Stimulated activated CD8-positive, alpha-beta memory T cell treated with anti-CD3 and anti-CD28 coated beads, Interleukin-4, amount 100 ng/mL, for 24 hours (primary cell): ENCODE results near the gene LHX6.

Source experiments
- DNase-seq: peaks from one replicate; pipeline ENCODE4 v3.0.0-alpha.2; 2020; ENCODE audit warnings: low read depth

Gene LHX6

DNA sequence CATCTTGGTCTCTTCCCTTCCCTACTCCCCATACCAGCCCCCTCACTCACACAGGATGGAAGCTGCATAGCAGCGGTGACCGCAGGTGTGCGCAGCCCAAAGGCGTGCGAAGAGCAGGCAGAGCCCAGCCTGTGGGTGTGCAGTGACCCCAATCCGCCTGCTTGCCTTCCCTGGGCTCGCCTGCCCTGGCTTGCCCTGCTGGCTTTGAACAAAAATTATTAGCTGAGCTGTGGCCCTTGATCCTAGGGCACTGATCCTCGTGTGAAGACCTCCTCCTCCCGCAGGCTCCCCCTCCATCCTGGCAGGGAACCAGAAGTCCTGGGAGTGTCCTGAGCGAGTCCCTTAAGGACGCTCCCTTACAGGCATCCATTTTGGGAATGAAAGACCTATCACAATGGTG lies 37.2 kb downstream of the LHX6 start:
- no peak for DNase-seq

DNA sequence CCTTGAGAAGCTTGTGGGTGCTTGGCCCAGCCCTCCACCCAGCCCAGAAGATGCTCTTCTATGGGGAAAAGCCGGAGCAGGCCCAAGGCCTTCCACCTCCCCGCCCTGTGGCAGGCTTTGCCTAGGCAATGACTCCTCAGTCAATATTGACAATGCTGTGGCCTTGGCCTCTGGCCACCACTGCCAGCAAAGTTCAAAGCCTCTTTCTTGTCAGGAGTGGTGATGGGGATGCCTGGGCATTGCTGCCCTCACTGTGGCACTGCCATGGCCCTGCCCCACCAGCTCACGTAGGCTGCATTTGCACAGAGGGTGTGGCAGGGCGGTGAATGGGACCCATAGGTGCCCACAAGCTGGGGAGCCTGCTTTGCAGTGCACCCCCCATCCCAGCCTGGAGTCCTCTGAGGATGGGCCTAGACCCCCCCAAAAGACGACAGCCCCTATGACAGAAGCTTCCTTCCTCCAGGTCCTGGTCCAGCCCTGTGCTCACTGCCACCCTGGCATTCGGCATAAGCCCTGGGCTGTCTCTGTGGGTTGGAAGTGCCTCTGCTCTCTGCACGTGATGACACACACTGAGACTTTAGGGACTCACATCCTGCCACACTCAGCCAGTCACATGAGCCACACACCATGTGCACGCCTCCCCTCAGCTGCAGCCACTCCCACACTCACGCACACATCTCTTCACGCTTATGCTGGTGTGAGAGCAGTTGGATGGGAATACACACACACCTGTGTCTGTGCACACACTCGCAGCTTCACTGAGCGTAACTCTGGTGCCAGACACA lies 38.0 kb downstream of the LHX6 start:
- DNase-seq = no peak

DNA sequence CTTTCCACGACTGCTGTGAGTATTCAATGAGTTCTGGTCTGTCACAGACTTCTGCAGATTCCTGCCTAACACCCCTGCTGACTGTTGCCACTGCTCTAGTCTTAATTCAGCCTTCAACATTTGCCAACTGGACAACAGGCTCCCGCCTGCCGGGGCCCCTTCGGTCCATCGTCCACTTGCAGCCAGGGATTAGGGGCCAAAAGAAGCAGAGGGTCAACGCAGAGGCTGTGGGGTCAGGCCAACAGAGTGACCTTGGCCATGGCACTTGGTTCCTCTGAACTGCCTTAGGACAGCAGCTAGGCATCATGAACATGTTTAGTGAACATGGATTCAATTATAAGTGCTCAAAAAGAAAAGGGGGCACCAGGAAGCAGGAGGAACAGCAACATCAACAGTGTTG lies 40.4 kb downstream of the LHX6 start:
- no peak for DNase-seq

DNA sequence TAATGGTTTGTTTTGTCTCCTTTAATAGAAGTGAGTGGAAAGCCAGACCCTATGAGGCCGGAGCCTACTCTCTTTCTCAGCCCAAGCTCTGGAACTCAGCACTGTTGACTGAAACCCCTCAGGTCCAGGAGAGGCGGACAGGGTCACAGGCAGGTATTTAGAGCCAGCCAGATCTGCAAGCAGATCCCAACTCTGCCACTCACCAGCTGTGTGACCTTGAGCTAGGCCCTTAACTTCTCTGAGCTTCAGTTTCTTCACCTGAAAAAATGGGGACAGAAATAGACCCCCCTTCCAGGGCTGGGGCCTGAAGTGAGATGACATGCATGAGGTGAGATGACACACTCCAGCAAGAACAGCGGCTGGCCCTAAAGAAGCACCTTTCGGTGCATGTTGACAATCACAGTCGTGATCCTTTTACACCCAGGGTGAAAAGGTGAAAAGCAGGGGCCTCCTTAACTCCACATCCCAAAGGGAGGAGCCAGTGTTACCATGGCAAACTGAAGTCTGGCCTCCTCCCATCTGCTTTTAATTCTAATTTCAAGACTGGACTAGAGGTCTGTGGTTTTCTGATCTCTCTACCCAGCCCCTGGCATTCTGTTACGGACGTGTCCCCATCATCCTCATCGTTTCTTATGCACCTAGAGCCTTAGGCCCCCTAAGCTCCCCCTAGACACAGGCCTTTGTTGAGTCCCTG lies 41.8 kb downstream of the LHX6 start:
- no peak for DNase-seq

DNA sequence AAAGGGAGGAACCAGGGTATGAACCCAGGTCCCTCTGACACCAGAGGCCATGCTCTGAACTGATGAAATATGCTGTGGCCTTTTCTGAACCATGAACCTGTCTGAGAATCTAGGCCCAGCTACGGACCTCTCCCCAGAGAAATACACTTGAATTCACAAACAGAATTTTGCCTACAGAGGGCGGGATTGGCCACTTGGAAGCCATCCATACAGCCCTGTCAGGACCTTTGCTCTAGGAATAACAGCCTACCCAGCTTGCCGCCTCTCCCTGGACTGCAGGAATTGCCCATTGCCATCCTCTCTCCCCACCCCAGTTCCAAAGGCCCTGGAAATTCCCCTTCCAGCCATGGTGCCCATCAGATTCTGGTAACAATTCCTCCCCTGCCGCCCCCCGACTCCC lies 42.5 kb downstream of the LHX6 start:
- DNase-seq = no peak

DNA sequence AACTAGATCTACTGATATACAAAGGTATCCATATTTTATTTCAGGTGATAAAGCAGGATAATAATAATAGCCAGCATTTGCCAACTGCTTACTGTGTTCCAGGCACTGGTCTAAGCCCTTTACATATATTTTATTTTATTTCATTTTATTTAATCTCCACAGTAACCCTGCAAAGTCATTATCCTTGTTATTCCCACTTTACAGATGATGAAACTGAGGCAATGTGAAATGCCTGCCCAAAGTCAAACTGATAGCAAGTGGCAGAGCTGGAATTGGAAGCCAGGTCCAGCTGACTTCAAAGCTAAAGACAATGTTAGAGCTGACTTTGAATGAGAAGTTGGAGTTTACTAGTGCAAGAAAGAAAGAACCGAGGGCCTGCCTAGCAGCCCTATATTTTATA lies 44.2 kb downstream of the LHX6 start:
- no peak for DNase-seq

DNA sequence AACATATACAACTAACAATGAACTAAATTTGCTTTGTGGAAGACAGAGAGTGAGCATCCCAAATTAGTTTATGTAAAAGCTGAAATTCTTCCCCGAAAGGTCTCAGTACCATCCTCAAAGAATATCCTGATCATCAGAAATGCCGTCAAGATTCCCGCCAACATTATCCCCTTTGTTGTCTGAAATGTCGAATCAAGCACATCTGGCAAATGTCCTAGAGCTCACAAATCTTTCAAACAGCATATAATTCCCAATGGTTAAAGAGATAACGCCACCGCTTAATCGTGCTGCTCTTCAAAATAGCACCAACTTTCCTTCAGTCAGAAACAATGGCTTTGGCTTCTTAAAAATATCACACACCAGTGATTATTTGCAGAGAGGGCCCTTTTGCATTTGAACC lies 45.3 kb downstream of the LHX6 start:
- no peak for DNase-seq

DNA sequence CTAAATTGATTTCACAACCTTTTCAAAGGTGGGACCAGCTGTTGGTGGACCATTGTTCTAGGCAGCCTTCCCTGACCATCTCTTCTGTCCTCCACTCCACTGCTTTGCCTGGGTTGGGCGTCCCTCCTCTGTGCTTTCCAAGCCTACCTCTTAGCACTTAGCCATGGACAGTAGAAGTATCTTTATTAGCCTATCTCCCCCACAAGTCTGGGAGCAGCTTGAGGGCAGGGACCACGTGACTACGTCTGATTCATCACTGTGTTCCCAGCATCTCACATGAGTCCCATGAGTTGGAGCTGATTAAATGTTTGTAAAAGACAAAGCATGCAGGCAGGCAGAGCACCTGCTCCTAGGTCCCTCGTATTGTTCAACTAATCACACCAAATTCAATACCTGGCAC lies 48.1 kb downstream of the LHX6 start:
- no peak for DNase-seq

DNA sequence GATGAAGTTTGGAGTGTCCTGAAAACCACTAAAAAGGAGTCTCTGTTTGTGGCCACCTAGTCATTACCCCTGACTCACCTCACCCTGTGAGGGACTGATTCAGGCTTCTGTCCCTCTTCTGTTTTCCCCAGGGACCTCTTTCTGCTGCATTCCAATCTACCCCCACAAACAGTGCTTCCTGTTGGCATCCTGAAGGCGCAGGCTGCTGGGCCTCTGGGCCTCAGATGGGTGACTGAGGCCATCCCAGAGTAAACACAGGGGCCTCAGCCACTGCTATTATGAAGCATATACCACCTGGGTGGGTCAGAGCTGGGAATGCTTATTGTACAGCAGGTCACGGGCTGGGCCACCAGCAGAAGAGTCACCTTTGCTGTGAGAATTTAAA lies 49.1 kb downstream of the LHX6 start:
- DNase-seq = no peak

DNA sequence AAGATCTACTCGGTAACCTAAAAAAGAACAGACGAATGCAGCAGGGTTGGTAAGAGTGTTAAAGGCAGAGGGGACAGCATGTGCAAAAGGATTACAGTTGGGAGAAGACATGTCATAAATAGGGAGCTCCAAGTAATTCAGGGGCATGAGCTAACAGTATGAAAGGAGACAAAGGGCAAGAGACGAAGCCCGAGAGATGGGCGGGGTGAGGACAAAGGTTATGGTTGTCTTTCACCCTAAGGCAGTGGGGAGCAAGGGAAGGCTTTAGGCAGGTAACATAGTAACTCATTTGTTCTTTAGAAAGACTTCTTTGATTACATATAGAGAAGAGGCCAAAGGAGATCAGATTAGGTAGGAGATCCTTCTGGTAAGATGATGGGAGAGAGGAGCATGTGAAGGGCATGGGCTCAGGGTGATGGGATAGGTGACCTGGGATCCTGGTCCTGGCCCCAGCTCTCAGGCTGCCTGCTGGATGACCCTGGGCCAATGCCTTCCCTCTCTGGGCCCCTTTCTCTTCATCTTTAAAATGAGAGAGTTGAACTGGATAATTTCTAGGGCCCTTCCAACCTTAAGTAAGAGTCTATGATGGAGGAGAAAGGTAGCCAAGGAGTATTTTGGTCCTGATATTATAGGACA lies 49.6 kb downstream of the LHX6 start:
- no peak for DNase-seq

DNA sequence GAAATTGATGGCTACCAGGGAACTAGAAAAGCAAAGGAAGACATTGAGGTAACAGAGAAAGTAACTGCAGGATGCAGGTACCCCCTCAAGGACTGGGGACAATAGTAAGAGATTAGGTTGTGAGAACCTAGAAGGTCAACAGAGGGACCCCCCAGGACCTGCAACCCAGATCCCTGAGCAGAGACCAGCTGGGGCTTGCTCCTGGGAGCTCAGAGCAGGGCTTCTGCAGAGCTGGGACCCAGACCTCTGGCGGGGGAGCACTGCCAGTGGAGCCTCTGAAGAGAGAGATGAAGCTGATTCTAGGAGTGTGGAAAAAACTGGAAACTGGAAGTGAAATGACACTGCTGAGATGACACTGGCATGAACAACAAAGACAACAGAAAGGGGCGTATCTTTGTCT lies 51.8 kb downstream of the LHX6 start:
- no peak for DNase-seq

DNA sequence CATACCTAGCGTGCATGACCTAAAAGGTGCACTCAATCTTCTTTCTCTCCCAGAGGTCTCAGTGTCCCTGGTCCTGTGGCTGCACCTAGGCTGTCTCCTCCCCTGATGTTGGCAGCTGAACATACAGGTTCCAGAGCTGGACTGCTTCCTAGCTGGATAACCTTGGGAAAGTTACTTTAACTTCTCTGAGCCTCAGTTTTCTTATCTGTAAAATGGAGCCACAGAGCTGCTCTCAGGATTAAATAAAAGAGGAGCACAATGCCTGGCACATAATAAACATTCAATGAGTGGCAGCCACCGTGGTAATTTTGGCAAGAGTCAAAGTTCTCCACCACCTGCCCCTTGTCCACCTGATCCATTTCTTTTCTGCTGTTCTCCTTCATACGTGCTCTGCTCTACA lies 55.1 kb downstream of the LHX6 start:
- no peak for DNase-seq

DNA sequence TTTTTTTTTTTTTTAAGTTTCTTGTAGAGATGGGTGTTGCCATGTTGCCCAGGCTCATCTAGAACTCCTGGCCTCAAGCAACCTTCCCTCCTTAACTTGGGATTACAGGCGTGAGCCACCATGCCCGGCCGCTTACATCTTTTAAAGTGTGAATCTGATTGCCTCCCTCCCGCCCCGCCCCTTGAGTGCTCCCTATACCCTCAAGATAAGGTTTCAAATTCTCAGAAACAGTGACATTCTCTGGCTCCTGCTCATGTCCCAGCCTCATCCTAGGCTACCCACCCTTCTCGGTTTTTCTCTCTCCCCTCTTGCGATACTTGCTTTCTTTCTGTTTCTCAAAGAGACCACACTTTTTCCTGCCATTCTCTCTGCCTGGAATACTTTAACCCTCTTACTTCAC lies 56.6 kb downstream of the LHX6 start:
- no peak for DNase-seq

DNA sequence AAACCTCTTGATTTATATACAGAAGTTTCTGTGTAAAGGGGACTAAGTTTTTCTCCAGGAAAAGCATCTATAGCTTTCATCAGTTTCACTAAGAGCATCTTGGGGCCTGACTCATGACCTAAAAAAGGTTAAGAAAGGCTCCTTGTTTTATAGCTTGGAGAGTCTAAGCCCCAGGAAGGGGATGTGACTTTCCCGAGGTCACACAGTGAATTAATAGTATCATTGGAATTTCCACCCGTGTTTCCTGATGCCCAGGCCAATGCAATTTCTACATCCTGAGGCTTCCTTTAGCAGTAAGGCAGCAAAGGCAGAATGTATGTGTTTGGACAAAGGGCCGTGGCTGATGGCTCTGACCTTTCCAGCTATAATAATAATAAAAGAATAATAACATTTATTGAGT lies 60.4 kb downstream of the LHX6 start:
- DNase-seq = no peak

DNA sequence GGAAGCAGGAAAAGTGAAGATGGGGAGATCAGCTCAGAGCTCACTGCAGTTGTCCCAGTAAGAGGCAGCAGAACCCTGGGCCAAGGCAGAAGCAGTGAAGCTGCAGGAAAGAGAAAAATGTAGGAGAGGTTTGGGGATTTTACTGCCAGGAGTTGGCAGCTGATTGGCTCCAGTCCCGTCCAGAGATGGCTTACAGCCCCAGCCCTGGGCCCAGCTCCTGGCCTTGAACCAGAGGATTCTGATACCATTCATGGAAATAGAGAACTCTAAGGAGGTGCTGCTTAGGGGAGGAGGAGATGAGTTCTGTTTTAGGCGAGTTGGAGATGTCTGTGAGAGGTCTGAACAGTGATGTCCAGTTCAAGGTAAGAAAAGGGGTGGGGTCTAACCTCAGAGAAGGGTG lies 64.5 kb downstream of the LHX6 start:
- no peak for DNase-seq

DNA sequence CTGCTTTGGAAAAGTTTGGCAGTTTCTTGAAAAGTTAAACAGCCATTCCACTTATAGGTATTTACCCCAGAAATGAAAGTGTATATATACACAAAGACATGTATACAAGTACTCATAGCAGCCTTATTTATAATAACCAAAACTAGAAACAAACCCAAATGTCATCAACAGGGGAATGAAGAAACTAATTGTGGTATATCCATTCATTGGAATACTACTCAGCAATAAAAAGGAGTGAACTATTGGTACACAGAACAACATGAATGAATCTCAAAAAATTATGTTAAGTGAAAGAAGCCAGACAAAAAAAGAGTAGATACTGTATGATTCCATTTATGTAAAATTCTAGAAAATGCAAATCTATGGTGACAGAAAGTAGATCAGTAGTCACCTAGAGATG lies 66.3 kb downstream of the LHX6 start:
- DNase-seq = no peak

DNA sequence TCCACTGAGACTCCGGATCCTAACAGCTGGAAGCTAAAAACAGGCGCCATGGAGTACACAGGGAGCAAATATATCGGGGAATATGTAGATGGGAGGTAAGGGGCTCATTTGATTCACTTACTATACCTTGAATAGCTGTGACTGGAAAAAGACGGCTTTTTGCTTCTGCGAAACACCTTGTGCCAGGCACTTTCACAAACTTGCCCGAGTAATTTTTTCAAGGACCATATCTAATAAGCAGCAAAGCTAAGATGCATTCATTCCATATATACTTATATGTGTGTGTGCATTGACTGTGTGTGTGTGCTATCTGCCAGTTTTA lies 68.9 kb downstream of the LHX6 start:
- no peak for DNase-seq

DNA sequence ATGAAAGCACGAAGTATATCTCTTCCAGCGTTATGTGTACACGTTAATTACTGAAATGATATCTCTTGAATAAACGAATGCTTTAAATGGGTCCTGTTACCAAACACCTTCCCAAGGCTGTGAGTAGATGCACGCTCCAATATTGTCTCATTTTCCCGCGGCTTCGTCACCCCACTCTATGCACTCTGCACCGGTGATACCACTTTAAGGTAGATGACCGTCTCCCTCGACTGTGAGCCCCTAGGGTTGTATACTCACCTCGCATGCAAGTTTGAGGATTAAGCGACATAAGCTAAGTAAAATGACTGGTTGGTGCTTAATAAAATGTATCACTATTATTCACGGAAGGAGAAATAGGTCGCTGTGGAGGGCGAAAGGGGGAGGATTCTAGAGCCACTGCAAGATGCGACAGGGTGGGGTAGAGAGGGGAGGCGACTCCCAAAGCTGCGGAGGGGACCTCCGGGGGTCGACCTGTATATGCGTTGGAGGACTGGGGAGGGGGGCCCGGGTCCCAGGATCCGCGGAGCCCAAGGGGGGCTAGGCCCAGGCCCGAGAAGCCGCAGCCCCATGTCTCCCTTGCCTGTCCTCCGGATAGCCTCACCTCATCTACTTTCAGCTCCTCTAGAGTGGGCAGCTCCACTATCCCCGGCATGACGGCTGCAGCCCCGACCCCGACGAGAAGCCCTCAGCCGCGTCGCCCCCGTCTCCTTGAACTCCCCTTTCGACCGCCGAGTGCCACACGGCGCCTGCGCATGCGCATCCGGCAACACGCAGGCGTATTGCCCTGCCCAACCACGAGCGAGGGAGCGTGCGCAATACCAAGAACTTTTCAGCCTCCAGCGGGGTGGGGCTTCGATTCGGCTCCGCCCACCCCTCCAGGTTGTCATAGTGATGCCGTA lies 69.5 kb downstream of the LHX6 start, which contains the start of the genes MORN5 and NDUFA8:
Gene MORN5, plus strand, starts transcription at position 883 of the 899 bp plus-strand sequence. CDS start 65 bp downstream, outside the sequence.
Gene NDUFA8, minus strand, starts transcription at position 754 of the 899 bp plus-strand sequence. Its CDS starts 102 bp downstream, at position 652.
- peak; percentile 95 for DNase-seq

DNA sequence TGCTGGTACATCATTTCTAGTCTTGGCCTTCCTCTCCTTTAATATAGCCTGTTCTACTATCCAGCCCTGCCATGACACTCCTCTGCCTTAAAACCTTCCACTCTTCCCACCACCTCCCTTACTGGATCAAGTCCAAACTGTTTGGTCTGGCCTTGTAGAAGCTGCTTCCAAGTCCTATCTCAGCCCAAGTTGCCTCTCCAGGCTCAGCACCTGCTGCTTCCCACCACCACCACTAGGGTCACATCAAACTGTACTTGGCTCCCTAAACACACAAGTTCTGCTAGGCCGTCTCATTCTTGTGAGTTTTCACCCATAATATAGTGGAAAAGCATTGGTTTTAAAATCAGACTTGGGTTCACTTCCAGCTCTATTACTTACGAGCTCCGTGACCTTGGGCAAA lies 70.6 kb downstream of the LHX6 start:
- DNase-seq = no peak

DNA sequence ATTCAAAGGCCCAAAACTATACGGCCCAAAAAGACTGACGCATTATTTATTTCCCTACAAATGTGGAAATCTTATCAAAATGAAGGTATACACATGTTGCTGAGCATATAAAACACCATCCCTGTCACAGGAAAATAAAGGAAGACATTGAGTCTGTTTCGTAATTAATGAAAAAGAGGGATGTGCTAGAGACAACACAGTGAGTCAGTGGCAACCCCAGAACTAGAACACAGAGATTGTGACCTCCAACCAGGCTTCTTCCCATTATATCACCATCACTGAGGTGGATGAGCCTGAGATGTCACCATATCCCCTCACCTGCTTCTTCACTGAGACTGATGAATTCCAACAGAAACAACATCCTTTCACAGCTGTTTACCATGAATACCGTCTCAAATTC lies 73.0 kb downstream of the LHX6 start:
- no peak for DNase-seq
